Right ventricle myocardium superior (tissue), 1 donor: ENCODE data around the gene ZNF20. TPM values are rescaled to one million over a fixed set of nuclear protein-coding genes. Genes with fewer than 3 reads are reported as not detected.
"Not testable (repeated sequence)": the region's sequence is repeated elsewhere in the genome, so short reads cannot be mapped to it uniquely, and the experiment has no call there.

Source experiments
- ATAC-seq: fragments of 200-7000 bp; cut with Tn5 transposase; one replicate; pipeline ENCODE4 v1.9.1; 2020; ENCODE audit warnings: mild to moderate bottlenecking; ENCODE audit not compliant: poor library complexity
- DNase-seq: peaks from one replicate; pipeline ENCODE4 v3.0.0-alpha.2; 2020
- intact Hi-C: fragments of 100-400 bp; cut with DNase I; formaldehyde crosslinking; loops from one replicate; pipeline ENCODE4 v1.11.2; 2022
- total RNA-seq: library from RNA; stranded (reverse); fragmentation: NEBNext Ultra II Directional; extraction: Animal tissue kit (Norgen Biotek cat#: 25700); gene quantifications from one replicate; pipeline ENCODE4 v1.2.1, GENCODE V29; 2021
- donor health status: DM: no; HTN: yes; CAD: no; lungs with severe emphysema.

ZNF20 gene
- total RNA-seq, 1 donor from 2014 or later, result 0.97 TPM

GRCh38 chr19:12126707-12127106, 13.4 kb downstream of the ZNF20 start:
- no peak for ATAC-seq
- no peak for DNase-seq
- intact Hi-C loops, result no loop called here

GRCh38 chr19:12117201-12117970, 22.8 kb downstream of the ZNF20 start:
- intact Hi-C loops, result no loop called here
- no peak for ATAC-seq
- no peak for DNase-seq

GRCh38 chr19:12113121-12113520, 27.0 kb downstream of the ZNF20 start:
- intact Hi-C loops, result no loop called here
- ATAC-seq (no peak), DNase-seq (no peak)

GRCh38 chr19:12112701-12113100, 27.4 kb downstream of the ZNF20 start:
- ATAC-seq, result no peak
- DNase-seq, result no peak
- intact Hi-C loops, result no loop called here

GRCh38 chr19:12111943-12112637, 28.1 kb downstream of the ZNF20 start:
- DNase-seq (no peak), ATAC-seq (no peak)
- intact Hi-C loops, result no loop called here

- ATAC-seq (no peak), DNase-seq (no peak)
- intact Hi-C loops, result no loop called here
Observed at GRCh38 chr19:12111176-12111575, 29.0 kb downstream of the ZNF20 start.

GRCh38 chr19:12103909-12104308, 36.2 kb downstream of the ZNF20 start:
- DNase-seq, ATAC-seq, intact Hi-C loops: not testable (repeated sequence)

GRCh38 chr19:12098040-12098439, 42.1 kb downstream of the ZNF20 start:
- intact Hi-C loops, result loop anchor here (10.0 kb wide), 1 partner anchor 47 kb away; the partner anchor contains the start of gene ZNF20
- ATAC-seq, result no peak

GRCh38 chr19:12095111-12095790, 44.9 kb downstream of the ZNF20 start:
- DNase-seq, result no peak
- ATAC-seq, result no peak
- intact Hi-C loops, result loop anchor here (10.0 kb wide), 1 partner anchor 50 kb away; the partner anchor contains the start of gene ZNF20

More at GRCh38 chr19:12098040-12098439, 42.1 kb downstream of the ZNF20 start:
- no peak for DNase-seq

GRCh38 chr19:12093777-12094176, 46.4 kb downstream of the ZNF20 start:
- ATAC-seq (no peak), DNase-seq (no peak)
- intact Hi-C loops, result loop anchor here (10.0 kb wide), 1 partner anchor 51 kb away; the partner anchor contains the start of gene ZNF20

GRCh38 chr19:12092956-12093355, 47.2 kb downstream of the ZNF20 start:
- DNase-seq, result no peak
- no peak for ATAC-seq
- intact Hi-C loops, result loop anchor here (10.0 kb wide), 1 partner anchor 52 kb away; the partner anchor contains the start of gene ZNF20

GRCh38 chr19:12092065-12092867, 47.9 kb downstream of the ZNF20 start:
- intact Hi-C loops, result loop anchor here (10.0 kb wide), 1 partner anchor 53 kb away; the partner anchor contains the start of gene ZNF20
- DNase-seq, result peak; percentile 93

GRCh38 chr19:12090807-12091206, 49.3 kb downstream of the ZNF20 start:
- ATAC-seq (peak; percentile 69), DNase-seq (peak; percentile 66)
- intact Hi-C loops, result loop anchor here (10.0 kb wide), 1 partner anchor 54 kb away; the partner anchor contains the start of gene ZNF20

More at GRCh38 chr19:12092065-12092867, 47.9 kb downstream of the ZNF20 start:
- peak; percentile 98 for ATAC-seq

GRCh38 chr19:12085074-12085818, 54.9 kb downstream of the ZNF20 start:
- intact Hi-C loops, result no loop called here
- ATAC-seq, result no peak
- DNase-seq, result no peak

GRCh38 chr19:12083336-12083735, 56.8 kb downstream of the ZNF20 start:
- intact Hi-C loops, ATAC-seq: not testable (repeated sequence)

More at GRCh38 chr19:12083336-12083735, 56.8 kb downstream of the ZNF20 start:
- not testable (repeated sequence) for DNase-seq
